Endothelial cell (in vitro differentiated cells): Measurements from ENCODE around the gene N4BP2L1. TPM values are rescaled to one million over a fixed set of nuclear protein-coding genes. Genes with fewer than 3 reads are reported as not detected.

Source experiments
- DNase-seq: peaks from one replicate; pipeline ENCODE4 v3.0.0; 2021; ENCODE audit warnings: low spot score
- H3K27ac Mint-ChIP-seq: one replicate; pipeline ENCODE4 v1.8.0; 2021; ENCODE audit warnings: mixed read lengths, inconsistent platforms; ENCODE audit not compliant: unreplicated experiment
- H3K27me3 Mint-ChIP-seq: one replicate; pipeline ENCODE4 v1.8.0; 2021; ENCODE audit warnings: mild to moderate bottlenecking, moderate library complexity, mixed read lengths, inconsistent platforms; ENCODE audit not compliant: unreplicated experiment
- H3K36me3 Mint-ChIP-seq: one replicate; pipeline ENCODE4 v1.8.0; 2021; ENCODE audit warnings: mild to moderate bottlenecking, low read depth, mixed read lengths, inconsistent platforms; ENCODE audit not compliant: unreplicated experiment
- H3K4me1 Mint-ChIP-seq: one replicate; pipeline ENCODE4 v1.8.0; 2021; ENCODE audit warnings: mild to moderate bottlenecking, mixed read lengths, inconsistent platforms; ENCODE audit not compliant: unreplicated experiment
- H3K4me3 Mint-ChIP-seq: one replicate; pipeline ENCODE4 v1.8.0; 2021; ENCODE audit warnings: mild to moderate bottlenecking, mixed read lengths, inconsistent platforms; ENCODE audit not compliant: unreplicated experiment
- H3K9me3 Mint-ChIP-seq: one replicate; pipeline ENCODE4 v1.8.0; 2021; ENCODE audit warnings: mixed read lengths, inconsistent platforms; ENCODE audit not compliant: unreplicated experiment
- CTCF ChIP-seq: fragments of 200-600 bp; sonication (generic); IDR thresholded peaks from one replicate; pipeline ENCODE4 v1.5.0; 2021; ENCODE audit warnings: antibody characterized with exemption; ENCODE audit not compliant: unreplicated experiment
- total RNA-seq: library from RNA; stranded (reverse); fragmentation: NEBNext Ultra II Directional; extraction: Animal tissue kit (Norgen Biotek cat#: 25700); gene quantifications from one replicate; pipeline ENCODE4 v1.2.1, GENCODE V29; 2021; ENCODE audit not compliant: unreplicated experiment

Gene N4BP2L1
- total RNA-seq, 1 donor from 2014 or later = 4.2 TPM

- Mint-ChIP-seq H3K9me3 (no peaks in the 10 kb centered on the region), H3K27ac (no peak overlapping the region), H3K4me1 (no peaks in the 10 kb centered on the region), H3K36me3 (no peaks in the 10 kb centered on the region), H3K4me3 (no peak overlapping the region), H3K27me3 (no peaks in the 10 kb centered on the region)
- DNase-seq = no peak
- TF ChIP-seq CTCF = no peak
Observed at GRCh38 chr13:32391101-32391619, 36.8 kb downstream of the N4BP2L1 start.

- DNase-seq = no peak
- H3K4me3 Mint-ChIP-seq = no peak overlapping the region
- H3K27ac Mint-ChIP-seq = no peak overlapping the region
- H3K9me3 Mint-ChIP-seq = no peaks in the 10 kb centered on the region
- no peaks in the 10 kb centered on the region for H3K27me3 Mint-ChIP-seq
- TF ChIP-seq CTCF = no peak
- no peaks in the 10 kb centered on the region for H3K36me3 Mint-ChIP-seq
- no peaks in the 10 kb centered on the region for H3K4me1 Mint-ChIP-seq
Observed at GRCh38 chr13:32390484-32390883, 37.4 kb downstream of the N4BP2L1 start.

GRCh38 chr13:32390048-32390447 lies 37.9 kb downstream of the N4BP2L1 start:
- DNase-seq = no peak
- TF ChIP-seq CTCF = no peak
- no peak overlapping the region for H3K27ac Mint-ChIP-seq
- no peaks in the 10 kb centered on the region for H3K27me3 Mint-ChIP-seq
- H3K4me3 Mint-ChIP-seq = no peak overlapping the region
- H3K36me3 Mint-ChIP-seq = no peaks in the 10 kb centered on the region
- no peaks in the 10 kb centered on the region for H3K9me3 Mint-ChIP-seq
- no peaks in the 10 kb centered on the region for H3K4me1 Mint-ChIP-seq

DNA sequence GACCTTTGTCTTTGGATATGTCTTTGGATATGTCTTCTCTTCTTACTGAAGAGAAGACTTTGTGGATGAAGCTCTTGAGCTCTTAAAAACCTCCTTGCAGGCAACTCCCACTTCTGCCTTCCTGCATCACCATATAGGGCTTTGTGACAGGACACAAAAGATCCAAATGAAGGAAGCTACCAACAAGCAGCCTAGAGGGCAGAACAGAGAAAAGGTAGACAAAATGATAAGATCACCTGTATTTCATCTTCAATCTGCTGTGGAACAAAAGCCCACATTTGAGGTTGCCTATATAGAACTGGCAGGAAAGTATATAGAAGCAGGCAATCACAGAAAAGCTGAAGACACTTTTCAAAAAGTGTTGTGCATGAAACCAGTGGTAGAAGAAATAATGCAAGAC lies 42.5 kb downstream of the N4BP2L1 start:
- Mint-ChIP-seq H3K4me3 (no peak overlapping the region), H3K27ac (no peak overlapping the region), H3K36me3 (no peaks in the 10 kb centered on the region), H3K9me3 (no peaks in the 10 kb centered on the region), H3K27me3 (peaks cover 1% of the 10 kb centered on the region), H3K4me1 (no peaks in the 10 kb centered on the region)
- TF ChIP-seq CTCF = no peak
- no peak for DNase-seq

DNA sequence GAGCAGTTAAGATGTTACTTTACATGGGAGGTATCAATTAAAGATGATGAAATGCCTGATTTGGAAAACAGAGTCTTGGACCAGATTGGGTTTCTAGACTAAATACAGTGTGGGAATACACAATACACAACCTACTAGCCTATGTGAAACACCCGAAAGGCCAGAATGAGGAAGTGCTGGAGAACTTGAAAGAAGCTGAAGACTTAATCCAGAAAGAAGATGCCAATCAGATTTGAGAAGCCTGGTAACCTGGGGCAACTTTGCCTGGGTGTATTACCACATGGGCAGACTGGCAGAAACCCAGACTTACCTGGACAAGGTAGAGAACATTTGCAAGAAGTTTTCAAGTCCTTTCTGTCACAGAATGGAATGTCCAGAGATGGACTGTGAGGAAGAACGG lies 43.2 kb downstream of the N4BP2L1 start:
- H3K36me3 Mint-ChIP-seq = no peaks in the 10 kb centered on the region
- no peak for TF ChIP-seq CTCF
- peaks cover 1% of the 10 kb centered on the region for H3K27me3 Mint-ChIP-seq
- no peaks in the 10 kb centered on the region for H3K4me1 Mint-ChIP-seq
- no peak overlapping the region for H3K27ac Mint-ChIP-seq
- no peaks in the 10 kb centered on the region for H3K9me3 Mint-ChIP-seq
- H3K4me3 Mint-ChIP-seq = no peak overlapping the region
- no peak for DNase-seq
